Heart right ventricle (tissue), 16 donors: ENCODE measurements around the gene ILKAP. TPM values are rescaled to one million over a fixed set of nuclear protein-coding genes. Genes with fewer than 3 reads are reported as not detected.

Experiments
- ATAC-seq, 8 donors: fragments of 200-7000 bp; cut with Tn5 transposase; one replicate each; pipeline ENCODE4 v1.9.1; 2020; ENCODE audit warnings: mild to moderate bottlenecking in 8 of 8, moderate library complexity in 8 of 8, moderate number of reproducible peaks in 1 of 8
- DNase-seq, 2 donors: peaks; one replicate each; pipeline ENCODE4 v3.0.0-alpha.2; 2020
- H3K27ac ChIP-seq, 10 donors: fragments of 200-600 bp; sonication (generic) in 2 of 10; one replicate each; pipeline versions ENCODE4 v1.5.0 to v1.8.0; 2020 to 2022; ENCODE audit warnings: mild to moderate bottlenecking in 3 of 10
- H3K27me3 ChIP-seq, 7 donors: fragments of 200-600 bp; one replicate each; pipeline ENCODE4 v1.8.0; 2021 to 2022; ENCODE audit warnings: mild to moderate bottlenecking in 2 of 7
- H3K36me3 ChIP-seq, 9 donors: fragments of 200-600 bp; sonication (generic) in 1 of 9; one replicate each; pipeline versions ENCODE4 v1.5.0 to v1.8.0; 2020 to 2022; ENCODE audit warnings: mild to moderate bottlenecking in 2 of 9
- H3K4me1 ChIP-seq, 9 donors: fragments of 200-600 bp; sonication (generic) in 1 of 9; one replicate each; pipeline versions ENCODE4 v1.5.0 to v1.8.0; 2020 to 2022; ENCODE audit warnings: mild to moderate bottlenecking in 4 of 9
- H3K4me3 ChIP-seq, 10 donors: fragments of 200-600 bp; sonication (generic) in 2 of 10; one replicate each; pipeline versions ENCODE4 v1.5.0 to v1.8.0; 2020 to 2022; ENCODE audit warnings: mild to moderate bottlenecking in 7 of 10, moderate library complexity in 2 of 10
- H3K9me3 ChIP-seq, 11 donors: fragments of 200-600 bp in 10 of 11; sonication (generic) in 2 of 11; one replicate each; pipeline versions ENCODE4 v1.5.0 to v1.8.0; 2013 to 2022; ENCODE audit warnings: mild to moderate bottlenecking in 2 of 11, control low read depth in 1 of 11, moderate library complexity in 1 of 11
- WGBS, 2 donors: extraction: QIAGEN DNeasy Blood & Tissue Kit; methylation state at CpG; one replicate each; pipeline ENCODE4 v1.1.7; 2013; ENCODE audit warnings: inconsistent platforms in 1 of 2; 5-methylcytosine and 5-hydroxymethylcytosine counted together
- intact Hi-C, 10 donors: fragments of 100-400 bp; cut with DNase I; formaldehyde crosslinking; loops; one replicate each; pipeline versions ENCODE4 v1.11.1 to v1.14.2; 2022
- polyA plus RNA-seq, 2 donors: library from polyadenylated mRNA; stranded (reverse); fragments of 200-250 nt; gene quantifications; one replicate each; pipeline ENCODE4 v1.2.3, GENCODE V29; 2013
- total RNA-seq, 10 donors: library from RNA; stranded (reverse); fragmentation: NEBNext Ultra II Directional in 3 of 10; extraction: Animal tissue kit (Norgen Biotek cat#: 25700) in 3 of 10; gene quantifications; one replicate each; pipeline versions ENCODE4 v1.2.1 to v1.2.4, GENCODE V29; 2021 to 2023
- TF ChIP-seq, protein P1 (sequence below), 9 donors: fragments of 200-600 bp; sonication (generic) in 2 of 9; IDR thresholded peaks; one replicate each; pipeline versions ENCODE4 v1.5.0 to v1.8.0; 2021 to 2022; ENCODE audit warnings: antibody characterized with exemption in 9 of 9, mild to moderate bottlenecking in 5 of 9, moderate library complexity in 1 of 9
- donor health status: Arrhythmogenic right ventricular cardiomyopathy.
- donor health status: ischemic (EF 13 %, LVEDD 7.1; RV severe dilation, severe dysfunction).
- donor health status: healthy with polysubstance abuse.
- donor health status: DM: no; HTN: yes; CAD: no.
- donor health status: DM: no; HTN: no; CAD: no.
- donor health status: ischemic (EF 25% LVEDD 6.9; RV normal size, moderate dysfunction).
- donor health status: ischemic (EF 25% LVEDD 5.7; RV mildly dilated, moderate dysfunction).
- donor health status: healthy.
- donor health status: DM: yes; HTN: yes; CAD: no.
- donor health status: Ischemic cardiomyopathy.
- donor health status: ischemic (EF 35%, LVEDD 5.7; RV mildly dilated, moderate dysfunction).
- donor health status: nonischemic (EF 11% LVEDD 7.7; RV severe dilation, severe dysfunction).
- donor health status: DM: yes; HTN: yes; CAD: no.
- donor health status: PGD.
- donor health status: ischemic (EF 29% LVEDD 5.4; RV normal size, mild dysfunction).
- donor health status: nonischemic (EF 23%, LVEDD 6.1; RV moderate dilation, normal function).

The ILKAP gene
- total and polyA plus RNA-seq, 12 donors: 19.6 to 83.9 (median 25.6) TPM

- Histone ChIP-seq H3K36me3 (peaks cover 0 to 57% (median 23%) of the 10 kb centered on the region in 9 donors), H3K27ac (no peak overlapping the region), H3K4me1 (peaks cover 10 to 37% (median 26%) of the 10 kb centered on the region in 9 donors), H3K27me3 (peaks cover 0 to 19% (median 0%) of the 10 kb centered on the region in 7 donors), H3K4me3 (no peak overlapping the region), H3K9me3 (no peaks in the 10 kb centered on the region)
- no peak for ATAC-seq
- intact Hi-C loops: no loop called here
- no peak for DNase-seq
- TF ChIP-seq, protein P1, sequence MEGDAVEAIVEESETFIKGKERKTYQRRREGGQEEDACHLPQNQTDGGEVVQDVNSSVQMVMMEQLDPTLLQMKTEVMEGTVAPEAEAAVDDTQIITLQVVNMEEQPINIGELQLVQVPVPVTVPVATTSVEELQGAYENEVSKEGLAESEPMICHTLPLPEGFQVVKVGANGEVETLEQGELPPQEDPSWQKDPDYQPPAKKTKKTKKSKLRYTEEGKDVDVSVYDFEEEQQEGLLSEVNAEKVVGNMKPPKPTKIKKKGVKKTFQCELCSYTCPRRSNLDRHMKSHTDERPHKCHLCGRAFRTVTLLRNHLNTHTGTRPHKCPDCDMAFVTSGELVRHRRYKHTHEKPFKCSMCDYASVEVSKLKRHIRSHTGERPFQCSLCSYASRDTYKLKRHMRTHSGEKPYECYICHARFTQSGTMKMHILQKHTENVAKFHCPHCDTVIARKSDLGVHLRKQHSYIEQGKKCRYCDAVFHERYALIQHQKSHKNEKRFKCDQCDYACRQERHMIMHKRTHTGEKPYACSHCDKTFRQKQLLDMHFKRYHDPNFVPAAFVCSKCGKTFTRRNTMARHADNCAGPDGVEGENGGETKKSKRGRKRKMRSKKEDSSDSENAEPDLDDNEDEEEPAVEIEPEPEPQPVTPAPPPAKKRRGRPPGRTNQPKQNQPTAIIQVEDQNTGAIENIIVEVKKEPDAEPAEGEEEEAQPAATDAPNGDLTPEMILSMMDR (IDR thresholded peaks at IDR 0.05): no peak
- WGBS, 2 donors: 94 to 97% methylated on average over 5 of the region's 5 CpGs
These were observed 40.7 kb upstream of the ILKAP start for GRCh38 chr2:238244151-238244550.

DNA sequence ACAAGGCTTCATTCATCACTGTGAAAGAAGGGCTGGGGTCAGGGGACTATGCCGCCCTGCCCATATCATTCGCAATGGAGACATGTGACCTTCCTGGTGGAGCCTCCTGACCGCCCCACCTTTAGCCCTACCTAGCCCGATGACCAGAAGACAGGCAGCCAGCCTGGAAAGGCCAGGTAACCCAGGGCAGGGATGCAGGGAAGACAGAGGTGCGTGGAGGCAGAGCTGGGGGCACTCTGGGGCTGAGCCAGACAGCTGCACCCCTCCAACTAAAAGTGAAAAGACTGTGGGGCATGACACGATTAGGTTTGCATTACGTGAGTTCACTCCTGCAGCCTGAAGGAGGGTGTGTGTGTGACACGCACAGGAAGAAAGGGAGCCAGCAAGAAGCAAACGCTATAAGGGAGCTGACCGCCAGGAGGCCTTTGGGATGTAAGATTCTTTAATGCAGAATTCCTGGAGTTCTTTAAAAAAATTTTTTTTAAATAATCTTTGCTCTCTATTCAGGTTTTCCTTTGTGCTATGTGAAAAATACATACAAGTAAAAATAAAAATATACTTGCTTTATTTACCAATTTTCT, 40.1 kb upstream of the ILKAP start:
- TF ChIP-seq, protein P1 (IDR thresholded peaks at IDR 0.05): no peak
- Histone ChIP-seq H3K4me3 (no peak overlapping the region), H3K27ac (peak overlapping the region in 2 of 10 donors; percentile 44 to 64), H3K36me3 (peaks cover 0 to 52% (median 23%) of the 10 kb centered on the region in 9 donors), H3K4me1 (peaks cover 10 to 41% (median 31%) of the 10 kb centered on the region in 9 donors), H3K9me3 (no peaks in the 10 kb centered on the region), H3K27me3 (peaks cover 0 to 24% (median 6%) of the 10 kb centered on the region in 7 donors)
- intact Hi-C loops: no loop called here
- ATAC-seq: no peak
- 88 to 89% methylated on average over 10 of the region's 10 CpGs for WGBS, 2 donors
- no peak for DNase-seq

DNA sequence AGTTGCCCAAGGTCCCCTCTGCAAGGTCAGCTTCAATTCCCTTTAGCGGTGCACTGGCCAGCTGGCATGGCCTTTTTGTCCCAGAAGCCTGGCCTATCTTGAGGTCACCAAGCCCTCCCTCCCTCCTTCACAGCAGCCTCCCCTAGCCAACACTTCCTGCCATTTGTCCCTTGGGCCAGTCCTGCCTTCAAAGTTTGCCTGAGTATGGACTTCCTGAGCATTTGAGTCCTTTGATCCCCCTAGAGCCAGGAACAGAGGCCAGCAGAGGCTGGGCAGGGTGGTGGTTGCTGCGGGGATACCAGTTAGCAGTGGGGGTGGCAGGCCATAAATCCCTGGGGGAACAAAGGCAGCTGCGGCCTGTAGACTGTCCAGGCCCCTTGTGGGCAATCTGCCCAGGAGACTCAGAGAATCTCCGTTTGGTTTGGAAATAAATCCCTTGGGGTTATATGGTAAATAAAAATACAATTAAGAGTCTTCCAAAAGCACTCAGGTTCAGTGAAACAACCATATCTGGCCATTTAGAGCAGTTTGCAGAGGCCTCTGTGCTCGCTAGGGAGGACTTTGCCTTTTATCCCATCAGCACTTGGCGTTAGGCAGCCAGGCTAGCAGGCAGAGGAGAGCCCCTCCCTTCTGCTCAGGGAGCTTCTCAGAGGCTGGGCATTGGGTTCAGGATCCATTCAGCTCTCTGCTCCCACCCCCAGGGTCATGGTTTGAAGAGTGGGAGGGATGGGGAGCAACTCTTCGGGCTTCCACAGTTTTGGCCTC, 39.4 kb upstream of the ILKAP start:
- Histone ChIP-seq H3K36me3 (peaks cover 0 to 45% (median 23%) of the 10 kb centered on the region in 9 donors), H3K4me1 (peaks cover 10 to 41% (median 31%) of the 10 kb centered on the region in 9 donors), H3K27ac (peak overlapping the region in 6 of 10 donors; percentile 22 to 64 (median 39)), H3K27me3 (peaks cover 0 to 31% (median 11%) of the 10 kb centered on the region in 7 donors), H3K9me3 (no peaks in the 10 kb centered on the region), H3K4me3 (no peak overlapping the region)
- ATAC-seq: peak; percentile 4 to 50 (median 42)
- DNase-seq: peak; percentile 51 to 59
- WGBS, 2 donors: 43 to 52% methylated on average over 7 of the region's 7 CpGs
- TF ChIP-seq, protein P1 (IDR thresholded peaks at IDR 0.05): no peak
- intact Hi-C loops: no loop called here

DNA sequence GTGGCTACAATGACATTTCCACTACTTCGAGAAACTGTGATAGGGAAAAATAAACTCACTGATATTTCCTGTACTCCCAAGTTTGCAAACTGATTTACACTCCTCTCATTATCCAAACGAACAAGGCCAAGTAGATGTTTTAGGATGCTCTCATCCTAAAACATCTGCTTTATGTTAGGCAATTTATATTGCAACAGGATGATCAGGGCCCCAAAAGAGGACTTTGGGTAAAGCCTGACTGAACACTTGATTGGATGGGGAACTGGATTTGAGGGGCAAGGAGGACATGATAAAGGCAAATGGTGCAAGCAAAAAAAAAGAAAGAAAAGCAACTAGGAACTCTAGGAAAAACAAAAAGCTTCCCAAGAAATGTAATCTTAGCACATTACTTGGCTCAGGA, 38.5 kb upstream of the ILKAP start:
- no peak for ATAC-seq
- peak overlapping the region in 4 of 10 donors; percentile 25 to 64 (median 39) for H3K27ac ChIP-seq
- intact Hi-C loops: no loop called here

More for the DNA sequence above, 38.5 kb upstream of the ILKAP start:
- Histone ChIP-seq H3K27me3 (peaks cover 0 to 40% (median 16%) of the 10 kb centered on the region in 7 donors), H3K9me3 (no peaks in the 10 kb centered on the region), H3K4me3 (no peak overlapping the region), H3K36me3 (peaks cover 0 to 36% (median 23%) of the 10 kb centered on the region in 9 donors), H3K4me1 (peaks cover 10 to 41% (median 31%) of the 10 kb centered on the region in 9 donors)
- WGBS, 2 donors: 78 to 81% methylated on average over 2 of the region's 2 CpGs
- DNase-seq: no peak
- TF ChIP-seq, protein P1 (IDR thresholded peaks at IDR 0.05): no peak
